Measurements from ENCODE around the gene TOP3B. TPM values are rescaled to one million over a fixed set of nuclear protein-coding genes. Genes with fewer than 3 reads are reported as not detected.

Gene TOP3B
- total and polyA plus RNA-seq, 4 donors: 11.9 to 34.2 (median 23.0) TPM

- no peaks in the 10 kb centered on the region for H3K9me3 ChIP-seq (ENCODE audit: control insufficient read depth in 4 of 4, insufficient read depth in 3 of 4, low read length in 3 of 4)
- no peak overlapping the region for H3K27ac ChIP-seq (ENCODE audit: low read depth in 1 of 2, low read length in 1 of 2)
- H3K36me3 ChIP-seq (ENCODE audit: control insufficient read depth in 4 of 4, insufficient read depth in 4 of 4, low read length in 4 of 4): peaks cover 7 to 58% (median 12%) of the 10 kb centered on the region in 4 donors
- H3K4me1 ChIP-seq (ENCODE audit: control insufficient read depth in 5 of 5, insufficient read depth in 5 of 5, low read length in 5 of 5): no peaks in the 10 kb centered on the region
- DNase-seq (no peak), ATAC-seq (ENCODE audit: insufficient read depth, low FRiP score) (no peak)
- no peak for TF ChIP-seq CTCF (IDR thresholded peaks at IDR 0.05; ENCODE audit: control extremely low read depth, extremely low read depth)
- 80 to 87% methylated on average over 15 to 16 of the region's 16 CpGs for WGBS, 2 donors
- no peak overlapping the region for H3K9ac ChIP-seq (ENCODE audit: insufficient read depth in 1 of 2, low read length in 2 of 2)
- no peak overlapping the region for H3K4me3 ChIP-seq
- H3K27me3 ChIP-seq (ENCODE audit: control insufficient read depth in 3 of 3, insufficient read depth in 3 of 3, low read length in 2 of 3): no peaks in the 10 kb centered on the region
Measured at GRCh38 chr22:21927174-21927823, 55.3 kb downstream of the TOP3B start.

- H3K36me3 ChIP-seq (ENCODE audit: control insufficient read depth in 4 of 4, insufficient read depth in 4 of 4, low read length in 4 of 4): peaks cover 4 to 57% (median 11%) of the 10 kb centered on the region in 4 donors
- H3K4me1 ChIP-seq (ENCODE audit: control insufficient read depth in 5 of 5, insufficient read depth in 5 of 5, low read length in 5 of 5): peaks cover 0 to under 1% (median 0%) of the 10 kb centered on the region in 5 donors
- no peak overlapping the region for H3K4me3 ChIP-seq
- ATAC-seq (ENCODE audit: insufficient read depth, low FRiP score) (no peak), DNase-seq (no peak)
- H3K9ac ChIP-seq (ENCODE audit: insufficient read depth in 1 of 2, low read length in 2 of 2): no peak overlapping the region
- H3K27ac ChIP-seq (ENCODE audit: low read depth in 1 of 2, low read length in 1 of 2): no peak overlapping the region
- H3K9me3 ChIP-seq (ENCODE audit: control insufficient read depth in 4 of 4, insufficient read depth in 3 of 4, low read length in 3 of 4): no peaks in the 10 kb centered on the region
- no peaks in the 10 kb centered on the region for H3K27me3 ChIP-seq (ENCODE audit: control insufficient read depth in 3 of 3, insufficient read depth in 3 of 3, low read length in 2 of 3)
- TF ChIP-seq CTCF (IDR thresholded peaks at IDR 0.05; ENCODE audit: control extremely low read depth, extremely low read depth): no peak
- WGBS, 2 donors: 95 to 98% methylated on average over 4 of the region's 4 CpGs
Measured at GRCh38 chr22:21926728-21927127, 55.9 kb downstream of the TOP3B start.

- no peak for ATAC-seq (ENCODE audit: insufficient read depth, low FRiP score)
- TF ChIP-seq CTCF (IDR thresholded peaks at IDR 0.05; ENCODE audit: control extremely low read depth, extremely low read depth): no peak
- H3K4me3 ChIP-seq: no peak overlapping the region
- H3K9me3 ChIP-seq (ENCODE audit: control insufficient read depth in 4 of 4, insufficient read depth in 3 of 4, low read length in 3 of 4): no peaks in the 10 kb centered on the region
- peaks cover 0 to 5% (median 0%) of the 10 kb centered on the region in 5 donors for H3K4me1 ChIP-seq (ENCODE audit: control insufficient read depth in 5 of 5, insufficient read depth in 5 of 5, low read length in 5 of 5)
- no peak for DNase-seq
- peaks cover 0 to 54% (median 2%) of the 10 kb centered on the region in 4 donors for H3K36me3 ChIP-seq (ENCODE audit: control insufficient read depth in 4 of 4, insufficient read depth in 4 of 4, low read length in 4 of 4)
- H3K9ac ChIP-seq (ENCODE audit: insufficient read depth in 1 of 2, low read length in 2 of 2): no peak overlapping the region
- H3K27ac ChIP-seq (ENCODE audit: low read depth in 1 of 2, low read length in 1 of 2): no peak overlapping the region
- H3K27me3 ChIP-seq (ENCODE audit: control insufficient read depth in 3 of 3, insufficient read depth in 3 of 3, low read length in 2 of 3): no peaks in the 10 kb centered on the region
- WGBS, 2 donors: 96% methylated on average over 20 to 21 of the region's 21 CpGs
Measured at GRCh38 chr22:21923163-21923561, 59.4 kb downstream of the TOP3B start.

Data from lung (tissue), 12 donors.